Parathyroid adenoma (tissue), 2 donors: ENCODE data around the gene LSAMP.

Experiments
- H2AFZ ChIP-seq: fragments of 300-600 bp; sonication (generic); one replicate; pipeline ENCODE4 v1.7.0; 2017; ENCODE audit warnings: antibody characterized with exemption, mild to moderate bottlenecking
- H3K27ac ChIP-seq: fragments of 300-600 bp; sonication (generic); one replicate; pipeline ENCODE4 v1.7.0; 2017
- H3K27me3 ChIP-seq: fragments of 300-600 bp; sonication (generic); one replicate; pipeline ENCODE4 v1.7.0; 2017; ENCODE audit warnings: low read length; ENCODE audit not compliant: control insufficient read depth, insufficient read depth
- H3K36me3 ChIP-seq: fragments of 300-600 bp; sonication (generic); one replicate; pipeline ENCODE4 v1.7.0; 2017; ENCODE audit warnings: low read length; ENCODE audit not compliant: control insufficient read depth, insufficient read depth
- H3K4me1 ChIP-seq: fragments of 300-600 bp; sonication (generic); one replicate; pipeline ENCODE4 v1.7.0; 2017; ENCODE audit warnings: control low read depth
- H3K4me2 ChIP-seq: fragments of 300-600 bp; sonication (generic); one replicate; pipeline ENCODE4 v1.7.0; 2017; ENCODE audit warnings: low read length
- H3K4me3 ChIP-seq: fragments of 300-600 bp; sonication (generic); one replicate; pipeline ENCODE4 v1.7.0; 2017; ENCODE audit warnings: low read depth, low read length
- H3K79me2 ChIP-seq: fragments of 300-600 bp; sonication (generic); one replicate; pipeline ENCODE4 v1.7.0; 2017; ENCODE audit warnings: control low read depth
- H3K9ac ChIP-seq: fragments of 300-600 bp; sonication (generic); one replicate; pipeline ENCODE4 v1.7.0; 2017; ENCODE audit warnings: mild to moderate bottlenecking
- H3K9me3 ChIP-seq: fragments of 300-600 bp; sonication (generic); one replicate; pipeline ENCODE4 v1.7.0; 2017; ENCODE audit warnings: low read length; ENCODE audit not compliant: control insufficient read depth
- CTCF ChIP-seq: fragments of 300-600 bp; sonication (generic); IDR thresholded peaks from one replicate; pipeline ENCODE4 v1.7.0; 2017; ENCODE audit warnings: antibody characterized with exemption, mild to moderate bottlenecking
- donor health status: primary hyperparathyroidism.

The LSAMP gene

GRCh38 chr3:116288485-116288884 lies 156.8 kb downstream of the LSAMP start:
- no peak overlapping the region for H3K27ac ChIP-seq
- no peak overlapping the region for H3K4me3 ChIP-seq
- no peak for TF ChIP-seq CTCF
- H3K27me3 ChIP-seq, result no peaks in the 10 kb centered on the region
- no peaks in the 10 kb centered on the region for H3K4me1 ChIP-seq
- H3K4me2 ChIP-seq, result no peak overlapping the region
- no peak overlapping the region for H2AFZ ChIP-seq
- no peaks in the 10 kb centered on the region for H3K36me3 ChIP-seq
- H3K9ac ChIP-seq, result no peak overlapping the region
- no peaks in the 10 kb centered on the region for H3K79me2 ChIP-seq
- no peaks in the 10 kb centered on the region for H3K9me3 ChIP-seq

GRCh38 chr3:116285781-116286421 lies 159.4 kb downstream of the LSAMP start:
- TF ChIP-seq CTCF, result no peak
- Histone ChIP-seq H2AFZ (no peak overlapping the region), H3K4me1 (no peaks in the 10 kb centered on the region), H3K4me2 (no peak overlapping the region), H3K36me3 (no peaks in the 10 kb centered on the region), H3K4me3 (no peak overlapping the region), H3K79me2 (no peaks in the 10 kb centered on the region), H3K27me3 (no peaks in the 10 kb centered on the region), H3K27ac (no peak overlapping the region), H3K9me3 (no peaks in the 10 kb centered on the region), H3K9ac (no peak overlapping the region)

- no peak overlapping the region for H3K27ac ChIP-seq
- no peak overlapping the region for H3K9ac ChIP-seq
- no peaks in the 10 kb centered on the region for H3K36me3 ChIP-seq
- no peak overlapping the region for H2AFZ ChIP-seq
- H3K79me2 ChIP-seq, result no peaks in the 10 kb centered on the region
- no peaks in the 10 kb centered on the region for H3K9me3 ChIP-seq
- H3K4me2 ChIP-seq, result no peak overlapping the region
- H3K4me3 ChIP-seq, result no peak overlapping the region
- H3K27me3 ChIP-seq, result no peaks in the 10 kb centered on the region
- no peaks in the 10 kb centered on the region for H3K4me1 ChIP-seq
- TF ChIP-seq CTCF, result no peak
These were observed 163.8 kb downstream of the LSAMP start for GRCh38 chr3:116281313-116282143.

- Histone ChIP-seq H3K4me1 (no peaks in the 10 kb centered on the region), H2AFZ (peak overlapping the region; percentile 31), H3K9me3 (no peaks in the 10 kb centered on the region), H3K27ac (no peak overlapping the region), H3K4me3 (no peak overlapping the region), H3K79me2 (no peaks in the 10 kb centered on the region), H3K9ac (no peak overlapping the region), H3K36me3 (no peaks in the 10 kb centered on the region), H3K4me2 (no peak overlapping the region), H3K27me3 (no peaks in the 10 kb centered on the region)
- no peak for TF ChIP-seq CTCF
These were observed 165.1 kb downstream of the LSAMP start for GRCh38 chr3:116280130-116280740.
